ENCODE results near the gene TFF3.

The TFF3 gene

GRCh38 chr21:42282021-42282420 lies 33.2 kb downstream of the TFF3 start:
- no peak overlapping the region for H2AFZ ChIP-seq (ENCODE audit: low read length)
- H3K79me2 ChIP-seq (ENCODE audit: insufficient read depth, low read length), result no peaks in the 10 kb centered on the region
- no peaks in the 10 kb centered on the region for H3F3A ChIP-seq (ENCODE audit: low read depth)
- H3K9ac ChIP-seq (ENCODE audit: low read depth, low read length, poor library complexity, severe bottlenecking), result no peak overlapping the region
- H3K27me3 ChIP-seq (ENCODE audit: insufficient read depth, low read length, poor library complexity, severe bottlenecking), result no peaks in the 10 kb centered on the region
- H3K36me3 ChIP-seq (ENCODE audit: insufficient read depth, low read length), result peaks cover 74% of the 10 kb centered on the region; the same call in 1 of the 2 replicates
- no peaks in the 10 kb centered on the region for H3K9me3 ChIP-seq (ENCODE audit: insufficient read depth, low read depth, low read length)
- H3K4me1 ChIP-seq (ENCODE audit: insufficient read depth, low read length, poor library complexity, severe bottlenecking), result no peaks in the 10 kb centered on the region
- H3K4me3 ChIP-seq (ENCODE audit: low read length, poor library complexity, severe bottlenecking), result no peak overlapping the region
- H3K4me2 ChIP-seq (ENCODE audit: low read depth, low read length, poor library complexity, severe bottlenecking), result no peak overlapping the region
- H3K9me2 ChIP-seq (replicated peaks; ENCODE audit: low read depth, low read length), result no peaks in the 10 kb centered on the region
- no peaks in the 10 kb centered on the region for H4K20me1 ChIP-seq (ENCODE audit: insufficient read depth, low read length, poor library complexity, severe bottlenecking)
- TF ChIP-seq CTCF (conservative IDR thresholded peaks at IDR 0.05; ENCODE audit: low read length) (no peak), EZH2phosphoT487 (IDR thresholded peaks at IDR 0.05; ENCODE audit: borderline replicate concordance) (no peak)

- H3K4me1 ChIP-seq (ENCODE audit: insufficient read depth, low read length, poor library complexity, severe bottlenecking), result no peaks in the 10 kb centered on the region
- no peak overlapping the region for H2AFZ ChIP-seq (ENCODE audit: low read length)
- no peak overlapping the region for H3K9ac ChIP-seq (ENCODE audit: low read depth, low read length, poor library complexity, severe bottlenecking)
- H3K4me2 ChIP-seq (ENCODE audit: low read depth, low read length, poor library complexity, severe bottlenecking), result no peak overlapping the region
- peaks cover 79% of the 10 kb centered on the region; the same call in 1 of the 2 replicates for H3K36me3 ChIP-seq (ENCODE audit: insufficient read depth, low read length)
- H3K9me3 ChIP-seq (ENCODE audit: insufficient read depth, low read depth, low read length), result no peaks in the 10 kb centered on the region
- H3F3A ChIP-seq (ENCODE audit: low read depth), result no peaks in the 10 kb centered on the region
- no peaks in the 10 kb centered on the region for H3K27me3 ChIP-seq (ENCODE audit: insufficient read depth, low read length, poor library complexity, severe bottlenecking)
- no peak overlapping the region for H3K4me3 ChIP-seq (ENCODE audit: low read length, poor library complexity, severe bottlenecking)
- H3K79me2 ChIP-seq (ENCODE audit: insufficient read depth, low read length), result no peaks in the 10 kb centered on the region
- H3K9me2 ChIP-seq (replicated peaks; ENCODE audit: low read depth, low read length), result no peaks in the 10 kb centered on the region
- TF ChIP-seq EZH2phosphoT487 (IDR thresholded peaks at IDR 0.05; ENCODE audit: borderline replicate concordance), result no peak
- H4K20me1 ChIP-seq (ENCODE audit: insufficient read depth, low read length, poor library complexity, severe bottlenecking), result no peaks in the 10 kb centered on the region
Measured at GRCh38 chr21:42281181-42281680, 34.0 kb downstream of the TFF3 start.

GRCh38 chr21:42280356-42281180 lies 34.6 kb downstream of the TFF3 start:
- Histone ChIP-seq H3K27me3 (ENCODE audit: insufficient read depth, low read length, poor library complexity, severe bottlenecking) (no peaks in the 10 kb centered on the region), H3K4me3 (ENCODE audit: low read length, poor library complexity, severe bottlenecking) (no peak overlapping the region), H3K79me2 (ENCODE audit: insufficient read depth, low read length) (no peaks in the 10 kb centered on the region), H3K4me2 (ENCODE audit: low read depth, low read length, poor library complexity, severe bottlenecking) (no peak overlapping the region), H3K9me2 (replicated peaks; ENCODE audit: low read depth, low read length) (no peaks in the 10 kb centered on the region), H3K9me3 (ENCODE audit: insufficient read depth, low read depth, low read length) (no peaks in the 10 kb centered on the region), H3K9ac (ENCODE audit: low read depth, low read length, poor library complexity, severe bottlenecking) (no peak overlapping the region), H2AFZ (ENCODE audit: low read length) (no peak overlapping the region), H4K20me1 (ENCODE audit: insufficient read depth, low read length, poor library complexity, severe bottlenecking) (no peaks in the 10 kb centered on the region), H3K36me3 (ENCODE audit: insufficient read depth, low read length) (peaks cover 78% of the 10 kb centered on the region; the same call in 1 of the 2 replicates), H3K4me1 (ENCODE audit: insufficient read depth, low read length, poor library complexity, severe bottlenecking) (no peaks in the 10 kb centered on the region), H3F3A (ENCODE audit: low read depth) (no peaks in the 10 kb centered on the region)
- no peak for TF ChIP-seq EZH2phosphoT487 (IDR thresholded peaks at IDR 0.05; ENCODE audit: borderline replicate concordance)
- TF ChIP-seq CTCF (conservative IDR thresholded peaks at IDR 0.05; ENCODE audit: low read length), result no peak
